ENCODE measurements around the gene CDH23.

The CDH23 gene

DNA sequence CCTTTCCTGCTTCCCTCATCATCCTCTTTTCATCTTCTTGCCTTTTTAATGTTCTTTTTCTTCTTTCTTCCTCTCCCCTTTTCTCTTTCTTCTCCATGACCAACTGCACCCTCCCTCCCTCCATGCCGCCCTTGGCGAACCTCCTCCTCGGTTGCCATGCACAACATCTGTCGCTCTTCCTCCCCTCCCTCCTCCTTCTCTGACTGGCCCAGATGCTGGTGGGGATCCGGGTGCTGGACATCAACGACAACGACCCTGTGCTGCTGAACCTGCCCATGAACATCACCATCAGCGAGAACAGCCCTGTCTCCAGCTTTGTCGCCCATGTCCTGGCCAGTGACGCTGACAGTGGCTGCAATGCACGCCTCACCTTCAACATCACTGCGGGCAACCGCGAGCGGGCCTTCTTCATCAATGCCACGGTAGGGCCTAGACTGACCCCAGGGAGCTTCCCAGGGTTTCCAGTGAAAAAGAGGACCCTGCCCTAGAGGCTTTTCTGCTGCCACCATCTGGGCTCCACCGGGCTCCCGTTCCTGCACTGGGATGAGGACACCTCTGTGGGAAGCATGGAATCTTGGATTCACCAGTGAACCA lies 388.1 kb downstream of the CDH23 start:
- TF ChIP-seq CTCF (IDR thresholded peaks at IDR 0.05) = no peak

- TF ChIP-seq CTCF (IDR thresholded peaks at IDR 0.05) = no peak
Observed at GRCh38 chr10:71788954-71789353, 392.2 kb downstream of the CDH23 start.

- no peak for TF ChIP-seq CTCF (IDR thresholded peaks at IDR 0.05)
Observed at GRCh38 chr10:71789871-71790270, 393.2 kb downstream of the CDH23 start.

- TF ChIP-seq CTCF (IDR thresholded peaks at IDR 0.05) = no peak
Observed at GRCh38 chr10:71790749-71791440, 394.2 kb downstream of the CDH23 start.

GRCh38 chr10:71795248-71795647 lies 398.5 kb downstream of the CDH23 start:
- TF ChIP-seq CTCF (IDR thresholded peaks at IDR 0.05) = no peak

DNA sequence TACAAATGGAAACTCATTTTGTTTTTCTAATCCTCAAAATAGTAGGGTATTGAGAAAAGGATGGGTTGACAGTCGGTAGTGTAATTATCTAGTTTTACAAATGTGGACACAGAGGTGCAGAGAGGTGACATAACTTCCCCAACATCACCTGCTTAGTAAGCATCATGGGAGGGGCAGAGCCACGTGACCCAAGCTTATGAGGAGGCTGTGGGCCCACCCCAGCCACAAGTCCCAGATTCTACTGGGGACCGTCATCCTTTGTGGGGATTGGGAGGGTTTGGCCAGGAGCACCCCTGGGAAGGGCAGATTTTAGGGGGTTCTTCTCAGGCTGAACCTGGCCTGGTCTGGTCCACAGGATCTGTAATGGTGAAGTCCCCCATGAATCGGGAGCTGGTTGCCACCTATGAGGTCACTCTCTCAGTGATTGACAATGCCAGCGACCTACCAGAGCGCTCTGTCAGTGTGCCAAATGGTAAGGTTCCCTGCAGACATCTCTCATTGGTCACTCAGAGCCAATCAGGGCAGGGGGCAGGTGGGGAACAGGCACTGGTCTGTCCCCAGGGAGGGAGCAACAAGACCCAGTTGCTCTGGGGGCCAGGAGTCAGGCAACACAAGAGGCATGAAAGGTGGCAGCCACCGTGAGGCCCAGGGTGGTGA lies 400.2 kb downstream of the CDH23 start:
- TF ChIP-seq CTCF (IDR thresholded peaks at IDR 0.05) = no peak

GRCh38 chr10:71797533-71798307 lies 401.0 kb downstream of the CDH23 start:
- no peak for TF ChIP-seq CTCF (IDR thresholded peaks at IDR 0.05)

Measured in LNCAP (cell line).